HepG2 (cell line): ENCODE data around the gene TMEM117. TPM values are rescaled to one million over a fixed set of nuclear protein-coding genes. Genes with fewer than 3 reads are reported as not detected.

Source experiments
- ATAC-seq: fragments of 200-7000 bp; cut with Tn5 transposase; 3 replicates; pipeline ENCODE4 v1.9.1; 2020; ENCODE audit warnings: mild to moderate bottlenecking, moderate library complexity
- BruUV-seq: library from RNA; stranded (reverse); fragments of 400-500 nt; replicated peaks from 2 replicates; lab custom pipeline; 2021; lab: Mats Ljungman, UMichigan
- CTCF ChIA-PET: fragments of 300-600 bp; formaldehyde crosslinking; extraction: SDS; loops from one replicate; lab custom pipeline; 2021; ENCODE audit warnings: low total read pairs, inconsistent platforms, low intra/inter-chr PET ratio; lab: Yijun Ruan, JAX
- POLR2A ChIA-PET: fragments of 350-600 bp; sonication (Branson Sonifier 250); formaldehyde crosslinking; loops from one replicate; lab custom pipeline; 2020; ENCODE audit warnings: antibody characterized with exemption, inconsistent platforms; lab: Yijun Ruan, JAX
- DNase-seq: peaks from one replicate; pipeline ENCODE4 v3.0.0-alpha.2; 2015; ENCODE audit warnings: low spot score
- FAIRE-seq: peaks from 3 replicates; lab custom pipeline; 2011; peaks lifted over from hg19 to GRCh38; lab: Jason Lieb, UNC
- H2AFZ ChIP-seq: one replicate; pipeline ENCODE4 v1.6.1; 2011; ENCODE audit warnings: low read length, inconsistent platforms
- H3K27ac ChIP-seq: fragments of 300-600 bp; 3 replicates; pipeline ENCODE4 v1.8.0; 2011; ENCODE audit warnings: mixed run types, mild to moderate bottlenecking, mixed read lengths, low read length, inconsistent platforms; ENCODE audit not compliant: insufficient read depth; ENCODE audit errors: extremely low read length
- H3K27me3 ChIP-seq, 2 experiments: fragments of 200-600 bp in 1 of 2; 2 replicates in 1 of 2; 3 replicates in 1 of 2; pipeline versions ENCODE4 v1.6.0 to v1.8.0; 2011; ENCODE audit warnings: low read length in 2 of 2, mild to moderate bottlenecking in 2 of 2, moderate library complexity in 2 of 2, inconsistent platforms in 1 of 2; ENCODE audit not compliant: insufficient read depth in 2 of 2, control insufficient read depth in 1 of 2
- H3K36me3 ChIP-seq, 2 experiments: fragments of 200-600 bp in 1 of 2; replicated peaks in 1 of 2; 2 replicates in 1 of 2; 3 replicates in 1 of 2; pipeline versions ENCODE4 v1.5.1 to v1.8.0; 2011; ENCODE audit warnings: low read length in 2 of 2, inconsistent platforms in 1 of 2; ENCODE audit not compliant: insufficient read depth in 2 of 2, control insufficient read depth in 1 of 2
- H3K4me1 ChIP-seq: 2 replicates; pipeline ENCODE4 v1.5.1; 2012; ENCODE audit warnings: low read length, inconsistent platforms; ENCODE audit not compliant: insufficient read depth
- H3K4me2 ChIP-seq: 2 replicates; pipeline ENCODE4 v1.6.0; 2011; ENCODE audit warnings: low read depth, low read length, inconsistent platforms
- H3K4me3 ChIP-seq, 3 experiments: fragments of 200-600 bp in 1 of 3; sonication (generic), shearing (Covaris generic) in 1 of 3; replicated peaks in 1 of 3; 2 replicates each; pipeline ENCODE4 v1.5.1; 2011 to 2016; ENCODE audit warnings: low read length in 3 of 3, inconsistent platforms in 2 of 3, low read depth in 2 of 3, mild to moderate bottlenecking in 2 of 3, control low read depth in 1 of 3, mixed read lengths in 1 of 3; ENCODE audit not compliant: insufficient read depth in 1 of 3
- H3K79me2 ChIP-seq: one replicate; pipeline ENCODE4 v1.6.1; 2011; ENCODE audit warnings: low read length, inconsistent platforms; ENCODE audit not compliant: insufficient read depth
- H3K9ac ChIP-seq: 2 replicates; pipeline ENCODE4 v1.6.0; 2011; ENCODE audit warnings: mild to moderate bottlenecking, low read depth, low read length, inconsistent platforms; ENCODE audit not compliant: insufficient read depth
- H3K9me3 ChIP-seq: 2 replicates; pipeline ENCODE4 v1.5.1; 2012; ENCODE audit warnings: mild to moderate bottlenecking, low read length
- H4K20me1 ChIP-seq: 2 replicates; pipeline ENCODE4 v1.6.0; 2011; ENCODE audit warnings: inconsistent platforms, mild to moderate bottlenecking, low read length, moderate library complexity; ENCODE audit not compliant: insufficient read depth
- AGO2 ChIP-seq: fragments of 200-400 bp; formaldehyde crosslinking; optimal IDR thresholded peaks from 2 replicates; pipeline ENCODE3; 2017; ENCODE audit warnings: mild to moderate bottlenecking, low read depth, low read length, moderate library complexity
- NR2C2 ChIP-seq: sonication (generic); formaldehyde crosslinking; IDR thresholded peaks from 2 replicates; pipeline ENCODE4 v1.4.0; 2020; ENCODE audit warnings: missing genetic modification reagents, mild to moderate bottlenecking, moderate library complexity, borderline replicate concordance
- WGBS: methylation state at CpG from one replicate; pipeline ENCODE4 v1.1.6; 2017; ENCODE audit warnings: low lambda C conversion rate; 5-methylcytosine and 5-hydroxymethylcytosine counted together
- in situ Hi-C: cut with HindIII; loops from 2 replicates; pipeline ENCODE4 v1.10.0; 2017; ENCODE audit warnings: low pct_unique_long_range_greater_than_20kb; ENCODE audit not compliant: extremely low pct_ligation_motif_present
- intact Hi-C: fragments of 100-400 bp; cut with micrococcal nuclease; formaldehyde crosslinking; loops from one replicate; pipeline ENCODE4 v1.10.0; 2022; ENCODE audit not compliant: unreplicated experiment
- polyA plus RNA-seq, 8 experiments: library from polyadenylated mRNA; depleted of rRNA in 3 of 8; stranded (reverse) in 7 of 8; unstranded in 1 of 8; fragments of >200 nt; fragmentation: Illumina TruSeq in 4 of 8; extraction: Trizol in 4 of 8; gene quantifications; 2 replicates each; pipeline versions ENCODE4 v1.2.1 to v1.2.3, GENCODE V29; 2011 to 2016; ENCODE audit warnings: low read depth in 4 of 8, missing spikeins in 1 of 8, mixed read lengths in 1 of 8; ENCODE audit not compliant: insufficient read depth in 1 of 8
- total RNA-seq, 5 experiments: library from RNA; depleted of rRNA; stranded (reverse); fragments of >200 nt; fragmentation: Illumina TruSeq; extraction: Trizol; gene quantifications; 2 replicates each; pipeline ENCODE4 v1.2.3, GENCODE V29; 2016; ENCODE audit warnings: low read depth in 1 of 5
- TF ChIP-seq, protein P1 (sequence below): sonication (generic); formaldehyde crosslinking; IDR thresholded peaks from 2 replicates; pipeline ENCODE4 v1.5.1; 2020; ENCODE audit warnings: mild to moderate bottlenecking, missing genetic modification reagents
- TF ChIP-seq, protein P2 (sequence below): sonication (generic); formaldehyde crosslinking; IDR thresholded peaks from 2 replicates; pipeline ENCODE4 v1.9.0; 2021; ENCODE audit warnings: missing genetic modification reagents, borderline replicate concordance
- TF ChIP-seq, protein P3 (sequence below): sonication (generic); formaldehyde crosslinking; IDR thresholded peaks from 2 replicates; pipeline ENCODE4 v1.5.1; 2020; ENCODE audit warnings: mild to moderate bottlenecking, missing genetic modification reagents, borderline replicate concordance
- TF ChIP-seq, protein P4 (sequence below): sonication (generic); formaldehyde crosslinking; IDR thresholded peaks from 2 replicates; pipeline ENCODE4 v1.4.0; 2020; ENCODE audit warnings: mild to moderate bottlenecking, missing genetic modification reagents

The TMEM117 gene
- total and polyA plus RNA-seq, 2 of the 13 experiments (the other 11 are each of a cell fraction or from before 2014, with no cell fraction given) = 2.8 to 8.5 TPM

- H3K4me1 ChIP-seq = peaks cover 5% of the 10 kb centered on the region; the same call in 1 of the 2 replicates
- no peak overlapping the region for H3K4me2 ChIP-seq
- no peaks in the 10 kb centered on the region for H3K27me3 ChIP-seq
- no peaks in the 10 kb centered on the region for H3K9me3 ChIP-seq
- intact Hi-C loops (no loop called here), in situ Hi-C loops (no loop called here)
- FAIRE-seq (no peak), DNase-seq (no peak), ATAC-seq (no peak)
- ChIA-PET POLR2A (no interaction called here), CTCF (no interaction called here)
- no peak overlapping the region for H3K9ac ChIP-seq
- no peaks in the 10 kb centered on the region for H3K36me3 ChIP-seq
- 77% methylated on average over 3 of the region's 3 CpGs for WGBS
- H3K4me3 ChIP-seq = no peak overlapping the region
- no peaks in the 10 kb centered on the region for H4K20me1 ChIP-seq
- BruUV-seq = no TSS peak
- TF ChIP-seq NR2C2 (no peak), AGO2 (no peak)
- TF ChIP-seq, protein P1, sequence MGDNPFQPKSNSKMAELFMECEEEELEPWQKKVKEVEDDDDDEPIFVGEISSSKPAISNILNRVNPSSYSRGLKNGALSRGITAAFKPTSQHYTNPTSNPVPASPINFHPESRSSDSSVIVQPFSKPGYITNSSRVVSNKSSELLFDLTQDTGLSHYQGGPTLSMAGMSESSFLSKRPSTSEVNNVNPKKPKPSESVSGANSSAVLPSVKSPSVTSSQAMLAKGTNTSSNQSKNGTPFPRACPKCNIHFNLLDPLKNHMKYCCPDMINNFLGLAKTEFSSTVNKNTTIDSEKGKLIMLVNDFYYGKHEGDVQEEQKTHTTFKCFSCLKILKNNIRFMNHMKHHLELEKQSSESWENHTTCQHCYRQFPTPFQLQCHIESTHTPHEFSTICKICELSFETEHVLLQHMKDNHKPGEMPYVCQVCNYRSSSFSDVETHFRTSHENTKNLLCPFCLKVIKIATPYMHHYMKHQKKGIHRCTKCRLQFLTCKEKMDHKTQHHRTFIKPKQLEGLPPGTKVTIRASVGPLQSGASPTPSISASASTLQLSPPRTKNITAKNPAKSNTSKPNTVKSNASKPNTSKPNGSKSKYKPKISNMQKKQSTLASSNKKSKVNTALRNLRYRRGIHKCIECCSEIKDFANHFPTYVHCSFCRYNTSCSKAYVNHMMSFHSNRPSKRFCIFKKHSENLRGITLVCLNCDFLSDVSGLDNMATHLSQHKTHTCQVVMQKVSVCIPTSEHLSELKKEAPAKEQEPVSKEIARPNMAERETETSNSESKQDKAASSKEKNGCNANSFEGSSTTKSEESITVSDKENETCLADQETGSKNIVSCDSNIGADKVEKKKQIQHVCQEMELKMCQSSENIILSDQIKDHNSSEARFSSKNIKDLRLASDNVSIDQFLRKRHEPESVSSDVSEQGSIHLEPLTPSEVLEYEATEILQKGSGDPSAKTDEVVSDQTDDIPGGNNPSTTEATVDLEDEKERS (CRISPR knock-in tag) = no peak
- TF ChIP-seq, protein P2, sequence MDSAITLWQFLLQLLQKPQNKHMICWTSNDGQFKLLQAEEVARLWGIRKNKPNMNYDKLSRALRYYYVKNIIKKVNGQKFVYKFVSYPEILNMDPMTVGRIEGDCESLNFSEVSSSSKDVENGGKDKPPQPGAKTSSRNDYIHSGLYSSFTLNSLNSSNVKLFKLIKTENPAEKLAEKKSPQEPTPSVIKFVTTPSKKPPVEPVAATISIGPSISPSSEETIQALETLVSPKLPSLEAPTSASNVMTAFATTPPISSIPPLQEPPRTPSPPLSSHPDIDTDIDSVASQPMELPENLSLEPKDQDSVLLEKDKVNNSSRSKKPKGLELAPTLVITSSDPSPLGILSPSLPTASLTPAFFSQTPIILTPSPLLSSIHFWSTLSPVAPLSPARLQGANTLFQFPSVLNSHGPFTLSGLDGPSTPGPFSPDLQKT (CRISPR knock-in tag) = no peak
- TF ChIP-seq, protein P3, sequence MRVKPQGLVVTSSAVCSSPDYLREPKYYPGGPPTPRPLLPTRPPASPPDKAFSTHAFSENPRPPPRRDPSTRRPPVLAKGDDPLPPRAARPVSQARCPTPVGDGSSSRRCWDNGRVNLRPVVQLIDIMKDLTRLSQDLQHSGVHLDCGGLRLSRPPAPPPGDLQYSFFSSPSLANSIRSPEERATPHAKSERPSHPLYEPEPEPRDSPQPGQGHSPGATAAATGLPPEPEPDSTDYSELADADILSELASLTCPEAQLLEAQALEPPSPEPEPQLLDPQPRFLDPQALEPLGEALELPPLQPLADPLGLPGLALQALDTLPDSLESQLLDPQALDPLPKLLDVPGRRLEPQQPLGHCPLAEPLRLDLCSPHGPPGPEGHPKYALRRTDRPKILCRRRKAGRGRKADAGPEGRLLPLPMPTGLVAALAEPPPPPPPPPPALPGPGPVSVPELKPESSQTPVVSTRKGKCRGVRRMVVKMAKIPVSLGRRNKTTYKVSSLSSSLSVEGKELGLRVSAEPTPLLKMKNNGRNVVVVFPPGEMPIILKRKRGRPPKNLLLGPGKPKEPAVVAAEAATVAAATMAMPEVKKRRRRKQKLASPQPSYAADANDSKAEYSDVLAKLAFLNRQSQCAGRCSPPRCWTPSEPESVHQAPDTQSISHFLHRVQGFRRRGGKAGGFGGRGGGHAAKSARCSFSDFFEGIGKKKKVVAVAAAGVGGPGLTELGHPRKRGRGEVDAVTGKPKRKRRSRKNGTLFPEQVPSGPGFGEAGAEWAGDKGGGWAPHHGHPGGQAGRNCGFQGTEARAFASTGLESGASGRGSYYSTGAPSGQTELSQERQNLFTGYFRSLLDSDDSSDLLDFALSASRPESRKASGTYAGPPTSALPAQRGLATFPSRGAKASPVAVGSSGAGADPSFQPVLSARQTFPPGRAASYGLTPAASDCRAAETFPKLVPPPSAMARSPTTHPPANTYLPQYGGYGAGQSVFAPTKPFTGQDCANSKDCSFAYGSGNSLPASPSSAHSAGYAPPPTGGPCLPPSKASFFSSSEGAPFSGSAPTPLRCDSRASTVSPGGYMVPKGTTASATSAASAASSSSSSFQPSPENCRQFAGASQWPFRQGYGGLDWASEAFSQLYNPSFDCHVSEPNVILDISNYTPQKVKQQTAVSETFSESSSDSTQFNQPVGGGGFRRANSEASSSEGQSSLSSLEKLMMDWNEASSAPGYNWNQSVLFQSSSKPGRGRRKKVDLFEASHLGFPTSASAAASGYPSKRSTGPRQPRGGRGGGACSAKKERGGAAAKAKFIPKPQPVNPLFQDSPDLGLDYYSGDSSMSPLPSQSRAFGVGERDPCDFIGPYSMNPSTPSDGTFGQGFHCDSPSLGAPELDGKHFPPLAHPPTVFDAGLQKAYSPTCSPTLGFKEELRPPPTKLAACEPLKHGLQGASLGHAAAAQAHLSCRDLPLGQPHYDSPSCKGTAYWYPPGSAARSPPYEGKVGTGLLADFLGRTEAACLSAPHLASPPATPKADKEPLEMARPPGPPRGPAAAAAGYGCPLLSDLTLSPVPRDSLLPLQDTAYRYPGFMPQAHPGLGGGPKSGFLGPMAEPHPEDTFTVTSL = no peak
- TF ChIP-seq, protein P4, sequence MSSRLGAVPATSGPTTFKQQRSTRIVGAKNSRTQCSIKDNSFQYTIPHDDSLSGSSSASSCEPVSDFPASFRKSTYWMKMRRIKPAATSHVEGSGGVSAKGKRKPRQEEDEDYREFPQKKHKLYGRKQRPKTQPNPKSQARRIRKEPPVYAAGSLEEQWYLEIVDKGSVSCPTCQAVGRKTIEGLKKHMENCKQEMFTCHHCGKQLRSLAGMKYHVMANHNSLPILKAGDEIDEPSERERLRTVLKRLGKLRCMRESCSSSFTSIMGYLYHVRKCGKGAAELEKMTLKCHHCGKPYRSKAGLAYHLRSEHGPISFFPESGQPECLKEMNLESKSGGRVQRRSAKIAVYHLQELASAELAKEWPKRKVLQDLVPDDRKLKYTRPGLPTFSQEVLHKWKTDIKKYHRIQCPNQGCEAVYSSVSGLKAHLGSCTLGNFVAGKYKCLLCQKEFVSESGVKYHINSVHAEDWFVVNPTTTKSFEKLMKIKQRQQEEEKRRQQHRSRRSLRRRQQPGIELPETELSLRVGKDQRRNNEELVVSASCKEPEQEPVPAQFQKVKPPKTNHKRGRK (CRISPR knock-in tag) = no peak
- no peak overlapping the region for H3K27ac ChIP-seq
- no peaks in the 10 kb centered on the region for H3K79me2 ChIP-seq
- no peak overlapping the region for H2AFZ ChIP-seq
Observed at GRCh38 chr12:44370982-44371381, 535.1 kb downstream of the TMEM117 start.
